ENCODE measurements around the gene TMEM119.
"Not testable (repeated sequence)": the region's sequence is repeated elsewhere in the genome, so short reads cannot be mapped to it uniquely, and the experiment has no call there.

Gene TMEM119

GRCh38 chr12:108599541-108599940 lies 1.7 kb upstream of the TMEM119 start:
- DNase-seq, result no peak

GRCh38 chr12:108598553-108599250 lies 818 bp upstream of the TMEM119 start:
- DNase-seq, result no peak

DNA sequence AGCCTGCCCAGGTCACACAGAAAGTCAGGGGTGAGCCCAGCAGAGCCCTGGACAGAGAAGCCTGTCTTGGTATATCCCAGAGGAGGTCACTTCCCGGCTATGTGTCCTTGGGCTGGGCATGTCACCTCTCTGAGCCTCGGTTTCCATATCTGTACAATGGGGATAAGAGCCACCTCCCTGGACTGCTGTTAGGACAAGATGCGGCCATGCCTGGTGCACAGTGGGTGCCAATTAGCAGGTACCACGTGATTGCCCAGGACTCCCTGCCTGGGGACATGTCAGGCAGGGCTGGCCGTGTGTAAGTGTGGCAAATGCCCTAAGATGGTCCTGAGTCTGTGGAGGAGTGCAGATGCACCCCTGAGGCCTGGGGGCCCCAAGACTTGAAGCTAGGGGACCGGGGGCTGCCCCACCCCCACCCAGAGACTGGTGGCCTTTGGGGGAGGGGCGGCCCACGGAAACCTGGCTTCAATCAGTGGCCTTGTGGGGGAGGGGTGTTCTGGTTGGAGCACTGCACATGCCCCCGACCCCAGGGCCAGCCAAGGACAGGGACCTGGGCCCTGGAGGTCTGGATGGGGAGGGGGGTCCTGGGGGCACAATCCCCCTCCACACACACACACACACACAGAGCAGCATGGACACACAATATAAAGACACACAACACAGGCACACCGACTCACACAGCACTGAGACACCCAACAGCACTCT lies 878 bp downstream of the TMEM119 start:
- no peak for DNase-seq

DNA sequence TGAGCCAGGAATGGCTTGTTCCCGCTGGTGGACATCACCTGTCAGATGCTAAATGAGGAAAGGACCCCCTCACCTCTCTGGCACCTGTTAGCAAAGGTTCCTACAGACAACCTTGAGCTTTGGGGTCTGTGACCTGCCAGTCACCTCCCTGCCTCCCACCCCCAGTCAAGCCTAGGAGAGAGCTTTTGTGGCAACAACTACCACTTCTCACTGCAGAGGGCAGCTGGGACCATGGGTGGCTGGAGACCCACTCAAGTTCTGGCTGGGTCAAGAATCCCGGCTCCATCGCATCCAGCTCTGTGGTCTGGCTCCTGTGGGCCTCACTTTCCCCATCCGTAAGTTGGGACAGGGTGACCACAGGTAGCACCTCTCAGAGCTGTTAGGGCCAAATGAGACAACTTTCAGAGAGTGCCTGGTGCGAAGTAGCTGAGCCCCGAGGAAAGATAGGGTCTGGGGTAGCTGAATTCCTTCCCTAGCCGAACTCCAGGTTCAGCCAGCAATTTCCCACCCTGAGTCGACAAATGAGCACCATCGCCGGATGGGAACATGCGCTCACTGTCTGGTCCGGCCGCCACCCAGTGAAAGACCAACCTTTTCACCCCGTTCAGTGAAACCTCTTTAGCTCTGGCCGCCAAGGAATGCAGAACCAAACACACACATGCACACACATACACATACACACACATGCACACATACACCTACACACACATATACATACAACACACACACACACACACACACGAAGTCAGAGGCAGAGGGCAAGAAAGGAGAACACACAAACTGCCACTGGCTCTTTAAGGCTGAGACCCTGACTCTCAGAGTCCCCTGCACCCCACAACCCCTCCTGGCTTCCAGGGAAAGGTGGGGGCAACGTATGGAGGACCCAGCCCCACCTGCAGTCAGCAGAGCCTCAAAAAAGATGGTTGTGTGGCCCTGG lies 1.9 kb downstream of the TMEM119 start:
- no peak for DNase-seq

- no peak for DNase-seq
These were observed 2.7 kb downstream of the TMEM119 start for GRCh38 chr12:108594960-108595710.

GRCh38 chr12:108594323-108594903 lies 3.5 kb downstream of the TMEM119 start:
- no peak for DNase-seq

DNA sequence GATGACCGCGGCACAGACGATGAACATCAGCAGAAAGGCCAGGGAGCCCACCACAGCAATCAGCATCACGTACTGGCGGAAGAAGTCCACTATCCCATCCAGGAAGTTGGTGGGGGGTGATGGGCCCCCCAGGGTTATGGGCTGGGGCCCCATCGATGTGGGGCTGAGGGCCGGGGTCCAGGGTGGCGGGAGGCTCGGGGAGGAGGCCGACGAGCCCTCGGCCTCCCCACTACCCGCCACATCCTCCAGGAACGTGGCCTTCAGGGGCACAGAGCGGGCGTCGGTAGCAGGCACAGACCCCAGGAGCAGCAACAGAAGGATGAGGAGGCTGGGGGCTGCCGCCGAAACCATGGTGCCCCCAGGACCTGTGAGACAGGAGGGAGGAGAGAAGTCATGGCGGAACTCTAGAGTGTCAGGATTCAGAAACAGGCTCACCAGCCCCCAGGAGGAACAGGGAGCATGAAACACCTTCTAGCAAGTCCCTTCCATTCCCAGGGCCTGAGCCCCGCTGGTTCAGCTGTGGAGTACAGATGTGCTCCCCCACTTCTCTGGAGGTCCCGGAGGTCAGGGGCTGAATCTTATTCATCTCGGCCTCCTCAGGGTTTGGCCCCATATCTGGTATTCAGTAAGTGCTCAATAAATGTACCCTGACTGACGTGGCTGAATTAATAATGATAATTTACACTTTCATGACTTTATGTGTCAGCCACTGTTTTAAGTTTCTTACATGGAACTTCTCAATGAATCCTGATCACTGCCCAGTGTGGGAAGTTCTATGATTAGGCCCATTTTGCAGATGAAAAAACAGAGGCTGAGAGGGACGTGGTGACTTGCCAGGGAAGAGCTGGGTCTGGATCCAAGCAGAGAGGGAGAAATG lies 5.6 kb downstream of the TMEM119 start:
- no peak for DNase-seq

- DNase-seq, result no peak
These were observed 6.5 kb downstream of the TMEM119 start for GRCh38 chr12:108591267-108591980.

- DNase-seq, result not testable (repeated sequence)
These were observed 7.4 kb downstream of the TMEM119 start for GRCh38 chr12:108590463-108590862.

DNA sequence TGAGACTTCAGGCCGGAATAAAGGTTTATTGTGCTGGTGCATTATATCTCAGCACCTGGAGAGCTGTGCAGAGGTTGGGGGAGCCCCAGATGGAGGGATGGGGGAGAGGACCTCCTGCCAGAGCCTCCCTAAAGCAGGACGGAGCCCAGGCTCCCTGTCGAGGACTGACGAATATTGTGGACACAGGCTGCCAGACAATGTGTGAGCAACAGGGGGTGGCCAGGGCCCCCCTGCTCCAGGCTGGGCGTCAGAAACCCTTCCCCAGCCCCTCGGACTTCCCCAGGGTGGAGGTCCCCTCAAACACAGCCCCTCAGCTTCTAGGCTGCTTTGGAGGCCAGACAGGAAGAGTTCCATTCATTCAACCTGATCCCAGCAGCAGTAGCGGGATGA lies 8.0 kb downstream of the TMEM119 start:
- DNase-seq, result no peak

DNA sequence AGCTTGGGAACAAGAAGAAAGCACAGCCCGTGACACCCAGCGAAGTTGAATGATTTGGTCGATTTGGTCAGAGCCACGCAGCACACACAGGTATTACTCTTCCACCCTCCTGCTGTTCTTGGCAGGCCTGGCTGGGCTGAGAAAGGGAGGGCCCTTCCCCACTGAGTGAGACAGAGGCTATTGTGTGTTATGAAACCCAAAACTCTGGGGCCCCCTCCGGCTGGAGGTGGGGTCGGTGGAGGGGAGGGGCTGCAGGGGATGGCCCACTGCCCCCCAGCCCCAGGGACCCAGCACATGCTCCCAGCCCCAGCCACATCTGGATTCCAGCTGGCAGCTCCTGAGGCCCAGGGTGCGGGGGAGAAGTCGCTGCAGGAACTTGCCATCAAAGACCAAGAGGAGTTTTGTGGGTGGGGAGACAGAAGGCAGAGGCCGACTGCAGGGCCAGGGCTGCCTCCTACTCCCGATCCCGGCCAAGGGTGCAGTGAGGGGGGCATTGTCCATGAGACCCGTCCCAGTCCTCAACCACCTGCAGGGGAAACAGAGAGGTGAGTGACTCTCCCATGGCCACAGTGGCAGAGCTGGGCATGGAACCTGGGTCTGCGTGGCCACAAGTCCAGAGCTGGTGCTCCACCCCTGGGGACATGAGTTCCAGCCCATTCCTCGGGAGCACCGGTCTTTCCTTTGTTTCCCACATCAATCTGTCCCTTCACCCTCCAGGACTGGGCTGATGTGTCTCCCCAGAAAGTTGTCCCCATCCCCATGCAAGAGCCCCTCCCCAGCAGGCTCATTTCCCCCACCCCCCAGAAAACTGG lies 8.7 kb downstream of the TMEM119 start:
- DNase-seq, result no peak

GRCh38 chr12:108587826-108588225 lies 10.1 kb downstream of the TMEM119 start:
- DNase-seq, result no peak

- DNase-seq, result no peak
These were observed 11.6 kb downstream of the TMEM119 start for GRCh38 chr12:108586306-108586705.

DNA sequence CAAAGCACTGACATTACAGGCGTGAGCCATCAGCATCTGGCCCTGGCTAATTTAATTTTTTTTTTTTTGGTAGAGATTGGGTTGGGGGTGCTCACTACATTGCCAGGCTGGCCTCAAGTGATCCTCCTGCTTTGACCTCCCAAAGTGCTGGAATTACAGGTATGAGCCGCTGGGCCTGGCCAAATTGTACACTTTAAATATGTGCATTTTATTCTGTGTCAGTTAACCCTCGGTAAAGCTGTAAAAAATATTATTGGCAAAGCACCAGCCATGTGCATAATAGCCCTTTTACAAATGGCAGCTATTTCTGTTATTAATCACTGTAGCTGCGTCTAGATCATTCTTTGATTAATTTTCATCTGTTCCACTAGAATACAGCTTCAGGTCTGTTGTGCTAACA lies 12.0 kb downstream of the TMEM119 start:
- no peak for DNase-seq

DNA sequence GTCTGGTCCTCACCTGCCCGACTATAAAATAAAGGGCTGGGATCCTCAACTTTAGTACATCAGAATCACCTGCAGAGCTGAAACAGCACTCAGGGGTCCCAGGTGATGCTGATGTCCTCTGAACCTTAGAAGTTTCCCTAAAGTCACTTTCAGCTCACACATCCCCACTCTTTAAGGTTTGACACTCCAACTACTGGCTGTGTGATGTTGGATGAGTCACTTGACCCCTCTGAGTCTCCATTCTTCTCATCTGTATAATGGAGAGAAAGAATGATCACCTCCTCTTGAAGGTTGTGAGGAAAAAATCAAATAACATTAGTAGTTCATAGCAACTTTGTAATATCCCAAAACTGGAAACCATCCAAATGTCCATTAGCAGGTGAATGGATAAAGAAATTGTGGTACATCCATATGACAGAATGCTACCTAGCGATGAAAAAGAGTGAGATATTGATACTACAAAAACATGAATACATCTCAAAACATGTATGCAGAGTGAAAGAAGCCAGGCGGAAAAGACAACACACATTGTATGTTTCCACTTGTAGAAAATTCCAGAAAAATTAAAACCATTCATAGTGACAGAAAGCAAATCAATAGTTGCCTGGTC lies 13.3 kb downstream of the TMEM119 start:
- DNase-seq, result no peak

DNA sequence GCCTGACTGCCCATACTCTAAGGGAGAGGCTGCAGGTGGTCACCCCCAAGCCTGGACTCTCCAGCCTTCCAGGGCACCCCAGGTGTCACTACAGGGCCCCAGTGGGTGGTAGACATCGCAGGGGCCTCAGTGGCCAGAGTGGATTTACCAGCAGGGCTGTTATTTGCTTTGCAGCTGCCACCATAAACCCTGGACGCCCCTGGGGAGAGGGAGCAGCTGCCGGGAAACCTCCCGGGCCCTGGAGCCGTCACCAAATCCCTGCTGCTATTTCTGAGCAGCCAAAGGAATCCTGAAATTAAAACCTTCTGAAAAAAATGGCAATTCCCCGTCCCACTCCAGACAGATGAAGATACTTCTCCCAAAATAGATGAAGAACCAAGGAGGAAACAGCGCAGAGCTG lies 13.9 kb downstream of the TMEM119 start:
- no peak for DNase-seq

- no peak for DNase-seq
These were observed 14.7 kb downstream of the TMEM119 start for GRCh38 chr12:108582978-108583770.

DNA sequence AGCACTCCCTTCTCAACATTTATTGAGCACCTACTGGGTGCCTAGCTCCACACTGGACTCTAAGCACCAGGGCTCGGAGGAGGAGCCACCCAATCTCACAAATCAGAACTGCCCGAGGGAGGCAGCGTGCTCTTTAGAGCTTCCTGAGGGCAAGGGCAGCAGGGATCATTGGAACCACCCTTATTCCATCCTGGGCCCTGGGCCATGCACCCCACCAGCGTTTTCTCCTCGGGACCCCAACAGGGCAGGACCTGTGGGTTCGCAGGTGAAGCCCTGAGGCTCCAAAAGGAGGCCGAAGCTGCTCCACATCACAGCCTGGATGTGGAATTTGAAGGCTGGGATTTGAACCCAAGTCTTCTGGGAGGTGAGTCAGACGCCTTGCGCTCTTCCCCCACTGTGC lies 15.4 kb downstream of the TMEM119 start:
- DNase-seq, result no peak
